GM12878 (cell line): ENCODE results near the gene GOLGA2.

ENCODE experiments used
- CTCF ChIP-seq, 3 experiments: IDR thresholded peaks in 2 of 3; conservative IDR thresholded peaks in 1 of 3; 2 replicates each; pipeline ENCODE4 v1.5.1; 2011; ENCODE audit warnings: low read depth in 3 of 3, low read length in 3 of 3, mild to moderate bottlenecking in 3 of 3, control low read depth in 2 of 3, moderate library complexity in 2 of 3, inconsistent platforms in 1 of 3, mixed read lengths in 1 of 3; ENCODE audit not compliant: control insufficient read depth in 2 of 3, insufficient read depth in 1 of 3; ENCODE audit errors: extremely low read depth in 1 of 3
- EGR1 ChIP-seq, 2 experiments: IDR thresholded peaks; 1 replicate in 1 of 2; 2 replicates in 1 of 2; pipeline ENCODE4 v1.6.1; 2011 to 2012; ENCODE audit warnings: low read depth in 2 of 2, low read length in 2 of 2, borderline replicate concordance in 1 of 2, mild to moderate bottlenecking in 1 of 2, moderate library complexity in 1 of 2
- EZH2 ChIP-seq: IDR thresholded peaks from 2 replicates; pipeline ENCODE4 v1.6.1; 2012; ENCODE audit warnings: low read depth, mild to moderate bottlenecking, control low read depth, inconsistent platforms, low read length, borderline replicate concordance; ENCODE audit not compliant: control insufficient read depth

GRCh38 chr9:128260340-128260739, 15.5 kb downstream of the GOLGA2 start:
- TF ChIP-seq CTCF (IDR thresholded peaks at IDR 0.05 in 2 of 3, conservative IDR thresholded peaks at IDR 0.05 in 1 of 3; ENCODE audit: control insufficient read depth in 2 of 3, extremely low read depth in 1 of 3, insufficient read depth in 1 of 3, low read depth in 3 of 3, low read length in 3 of 3) (no peak), EZH2 (no peak), EGR1 (IDR thresholded peaks at IDR 0.05; ENCODE audit: borderline replicate concordance in 1 of 2, low read depth in 2 of 2, low read length in 2 of 2) (no peak)
